A673 (cell line): ENCODE results near the gene EML6.

Source experiments
- CTCF ChIP-seq: fragments of 300-800, 200-600 bp; sonication (generic); conservative IDR thresholded peaks from 2 replicates; pipeline ENCODE4 v1.5.1; 2017; ENCODE audit warnings: low read depth, mild to moderate bottlenecking, antibody characterized with exemption, low read length, moderate library complexity, mixed read lengths
- EZH2 ChIP-seq: fragments of 200-600 bp; sonication (generic); IDR thresholded peaks from 2 replicates; pipeline ENCODE4 v1.6.1; 2017; ENCODE audit warnings: borderline replicate concordance, low read depth, mild to moderate bottlenecking, mixed read lengths, antibody characterized with exemption, low read length; ENCODE audit not compliant: poor library complexity, severe bottlenecking

- TF ChIP-seq CTCF (no peak), EZH2 (no peak)
Measured at GRCh38 chr2:54949431-54949830, 226.0 kb downstream of the EML6 start.
